DMS53 (cell line): Measurements from ENCODE around the gene SPATA21.

Experiments used
- DNase-seq: peaks from one replicate; lab custom pipeline; 2025; lab: John Stamatoyannopoulos, UW

SPATA21 gene

GRCh38 chr1:16421201-16421600 is 16.0 kb downstream of the SPATA21 start:
- DNase-seq, result no peak

- no peak for DNase-seq
Measured at GRCh38 chr1:16420424-16421118, 16.7 kb downstream of the SPATA21 start.

- DNase-seq, result no peak
Measured at GRCh38 chr1:16418823-16419425, 18.3 kb downstream of the SPATA21 start.

GRCh38 chr1:16413191-16413590 is 24.0 kb downstream of the SPATA21 start:
- no peak for DNase-seq

- DNase-seq, result no peak
Measured at GRCh38 chr1:16410803-16411202, 26.4 kb downstream of the SPATA21 start.

- DNase-seq, result peak; percentile 85
Measured at GRCh38 chr1:16409536-16410152, 27.6 kb downstream of the SPATA21 start.

- DNase-seq, result no peak
Measured at GRCh38 chr1:16406868-16407267, 30.4 kb downstream of the SPATA21 start.

- DNase-seq, result no peak
Measured at GRCh38 chr1:16405441-16405840, 31.8 kb downstream of the SPATA21 start.

GRCh38 chr1:16402742-16403141 is 34.5 kb downstream of the SPATA21 start:
- DNase-seq, result no peak

GRCh38 chr1:16398371-16398953 is 38.8 kb downstream of the SPATA21 start:
- no peak for DNase-seq

- no peak for DNase-seq
Measured at GRCh38 chr1:16397120-16397519, 40.1 kb downstream of the SPATA21 start.

GRCh38 chr1:16396591-16396990 is 40.6 kb downstream of the SPATA21 start:
- DNase-seq, result peak; percentile 64

GRCh38 chr1:16394977-16395376 is 42.2 kb downstream of the SPATA21 start:
- DNase-seq, result no peak

GRCh38 chr1:16393570-16394521 is 43.4 kb downstream of the SPATA21 start:
- DNase-seq, result no peak

- no peak for DNase-seq
Measured at GRCh38 chr1:16392740-16393569, 44.3 kb downstream of the SPATA21 start.

GRCh38 chr1:16391411-16391810 is 45.8 kb downstream of the SPATA21 start:
- DNase-seq, result no peak

GRCh38 chr1:16387201-16388188 is 49.7 kb downstream of the SPATA21 start:
- DNase-seq, result no peak

- no peak for DNase-seq
Measured at GRCh38 chr1:16386454-16387113, 50.6 kb downstream of the SPATA21 start.
